NCI-H526 (cell line): Measurements from ENCODE around the gene SNCAIP.
A peak's percentile ranks its signal among the peaks of the same experiment; 100 is the strongest.

Experiments used
- DNase-seq, 2 experiments: peaks; one replicate each; lab custom pipeline; 2025; lab: John Stamatoyannopoulos, UW

SNCAIP gene

DNA sequence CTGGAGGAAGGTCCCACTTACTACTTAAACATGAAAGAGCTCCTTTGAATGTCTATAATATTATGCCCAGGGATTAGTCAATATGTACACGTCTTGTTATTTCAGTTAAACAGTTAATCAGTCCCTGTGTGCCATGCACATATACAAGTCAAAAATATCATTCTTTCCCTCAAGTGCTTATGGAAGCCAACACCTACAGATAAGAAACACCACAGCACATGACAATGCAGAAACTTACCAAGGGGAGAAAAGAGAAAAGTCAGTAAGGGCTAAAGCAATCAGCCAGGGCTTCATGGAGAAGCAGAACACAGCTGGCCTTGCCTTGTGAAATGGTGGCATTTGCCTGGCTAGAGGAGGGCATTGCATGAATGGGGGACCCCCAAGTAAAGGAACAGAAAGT lies 88.3 kb downstream of the SNCAIP start:
- DNase-seq = no peak

DNA sequence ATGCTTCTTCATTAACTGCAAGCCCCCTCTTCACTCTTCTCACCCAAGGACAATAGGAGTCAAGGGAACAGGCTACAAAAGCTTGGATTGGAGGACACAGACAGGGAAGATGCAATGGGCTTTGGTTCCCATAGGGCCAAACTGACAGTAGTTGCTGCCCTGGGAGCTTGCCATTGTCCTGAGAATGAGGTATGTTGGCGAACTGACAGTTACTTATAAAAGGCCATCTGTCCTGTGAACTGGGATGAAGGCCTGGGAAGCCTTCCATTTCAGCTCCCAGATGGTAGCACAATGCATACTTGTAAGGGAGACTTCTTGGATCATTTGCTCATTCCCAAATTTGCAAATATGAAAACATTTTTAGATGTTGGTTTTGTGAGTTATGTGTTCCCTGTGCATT lies 88.9 kb downstream of the SNCAIP start:
- no peak for DNase-seq

DNA sequence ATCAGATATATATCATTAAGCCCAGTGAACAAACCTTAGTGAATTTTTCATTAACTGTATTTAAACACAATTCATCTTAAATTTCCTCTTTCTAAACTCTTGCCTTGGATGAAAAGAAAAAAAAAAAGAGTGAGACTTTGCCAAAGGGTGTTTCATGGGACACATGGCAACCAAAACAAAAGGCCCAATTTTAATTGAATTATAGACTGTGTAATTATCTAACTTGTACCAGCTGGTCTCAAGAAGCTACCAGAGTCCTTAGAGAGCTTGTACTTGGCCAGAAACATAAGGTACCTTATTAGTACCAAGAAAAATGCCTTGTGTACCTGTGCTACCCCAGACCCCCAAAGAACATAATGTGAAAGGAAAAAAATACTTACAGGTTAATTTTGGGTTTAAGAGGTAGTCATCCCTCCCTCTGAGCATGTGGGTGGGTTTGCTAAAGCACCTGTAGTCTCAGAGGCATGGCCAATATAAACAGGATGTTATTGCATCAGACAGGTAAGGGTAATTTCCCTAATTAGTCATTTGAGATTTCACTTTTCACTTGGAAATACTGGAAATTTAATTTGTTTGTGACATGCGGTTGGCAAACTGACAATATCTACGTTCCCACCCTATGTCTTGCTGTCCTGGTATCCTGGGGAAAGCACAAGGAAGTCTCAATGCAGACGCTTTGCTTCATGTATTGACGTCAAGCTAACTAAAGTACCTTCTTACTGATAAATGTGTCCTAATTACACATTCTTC lies 90.1 kb downstream of the SNCAIP start:
- no peak for DNase-seq

DNA sequence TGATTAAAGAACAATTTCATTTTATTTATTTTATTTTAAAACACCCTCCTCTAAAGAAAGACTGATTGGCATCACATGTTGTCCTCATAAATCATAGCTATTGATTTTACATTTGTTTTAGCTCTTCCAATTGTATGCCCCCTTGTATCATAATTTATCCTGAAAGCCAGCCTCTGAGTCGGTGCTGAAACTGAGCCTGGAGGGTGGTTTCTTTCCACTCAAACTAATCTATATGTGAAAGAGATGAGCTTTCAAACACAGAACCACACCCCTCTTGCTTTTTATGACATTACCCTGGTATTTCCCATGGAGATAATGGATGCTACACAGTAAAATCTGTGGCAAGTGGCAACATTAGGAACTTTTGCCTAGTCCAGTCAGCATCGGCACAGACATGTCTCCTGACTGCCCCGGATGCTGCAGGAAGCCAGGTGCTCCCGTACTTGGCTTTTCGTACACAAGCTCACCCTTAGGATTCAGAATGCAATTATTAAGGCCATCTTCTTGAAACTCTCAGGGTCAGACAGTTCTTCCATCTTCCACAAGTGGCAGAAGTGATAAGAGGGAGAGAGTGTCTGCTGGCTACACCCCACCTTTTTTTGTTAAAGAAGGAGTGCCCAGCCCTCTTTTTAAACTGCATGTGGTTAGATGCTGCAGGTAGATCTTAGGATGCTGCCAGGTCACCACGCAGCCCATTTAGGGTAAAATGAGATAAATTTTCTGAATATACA lies 91.1 kb downstream of the SNCAIP start:
- no peak for DNase-seq

DNA sequence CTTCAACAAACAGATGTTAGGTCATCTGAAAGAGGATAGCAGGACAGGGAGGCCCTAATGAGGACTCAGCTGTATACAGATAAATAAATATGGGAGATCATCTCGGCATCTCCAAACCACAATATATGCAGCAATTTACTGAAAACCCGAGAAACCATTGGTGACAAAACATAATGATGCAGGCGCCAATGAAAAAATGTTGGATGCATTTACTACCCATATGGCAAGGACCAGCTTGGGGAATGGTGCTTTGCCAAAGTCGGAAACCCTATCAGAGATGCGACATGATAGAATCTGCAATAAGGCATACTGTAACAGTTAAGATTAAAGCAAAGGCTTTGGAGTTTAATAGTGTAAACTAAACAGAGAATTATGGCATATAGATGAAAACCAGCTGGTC lies 92.0 kb downstream of the SNCAIP start:
- DNase-seq = no peak

DNA sequence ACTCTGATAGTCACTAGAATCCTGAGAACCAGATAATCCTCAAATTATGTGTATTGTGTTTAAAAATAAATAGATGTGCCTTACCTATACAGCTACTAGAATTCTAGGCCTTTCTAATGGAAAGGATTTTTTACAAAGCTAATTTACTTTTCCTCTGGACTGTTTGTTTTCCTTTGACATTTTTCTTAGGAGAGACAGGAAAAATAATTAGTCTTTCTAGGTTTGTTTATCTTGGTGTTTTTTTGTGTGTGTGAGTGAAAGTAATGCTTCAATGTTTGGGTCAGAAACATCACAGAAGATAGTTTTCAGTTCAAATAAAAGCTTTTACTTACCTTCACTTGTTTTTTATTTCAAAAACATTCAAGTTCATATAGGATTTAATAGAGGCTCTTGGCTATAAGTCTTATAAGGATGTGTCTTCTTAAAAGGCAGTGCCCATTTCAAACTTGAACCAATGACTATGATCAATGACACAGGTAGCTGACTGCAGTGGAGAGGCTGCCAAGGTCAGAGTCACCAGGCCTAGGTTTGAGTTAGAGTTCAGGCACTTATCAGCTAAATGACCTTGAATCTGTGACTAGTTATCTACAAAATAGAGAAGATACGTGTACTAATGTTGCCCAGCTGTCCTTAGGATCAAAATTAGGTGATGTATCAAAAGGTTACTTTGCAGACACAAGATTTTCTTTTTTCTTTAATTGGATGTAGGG lies 92.8 kb downstream of the SNCAIP start:
- no peak for DNase-seq

DNA sequence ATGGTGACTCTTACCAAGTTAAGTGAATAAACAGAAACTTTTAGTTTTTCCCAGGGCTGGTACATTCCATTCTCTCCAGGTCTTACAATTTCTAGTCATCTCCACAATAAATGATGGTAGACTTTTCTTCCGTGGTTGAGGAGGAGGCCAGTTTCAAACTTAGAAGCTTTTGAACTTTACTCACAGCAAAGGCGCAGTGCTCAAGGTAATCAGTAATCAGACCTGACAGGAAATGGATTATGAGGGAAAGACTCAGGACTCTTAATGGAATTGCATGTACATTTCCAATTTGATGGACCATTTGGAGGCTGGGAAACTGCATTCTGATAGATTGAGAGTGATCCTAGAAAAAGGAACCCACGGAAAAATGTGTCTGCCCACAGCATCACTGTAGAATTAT lies 93.7 kb downstream of the SNCAIP start:
- DNase-seq = no peak

DNA sequence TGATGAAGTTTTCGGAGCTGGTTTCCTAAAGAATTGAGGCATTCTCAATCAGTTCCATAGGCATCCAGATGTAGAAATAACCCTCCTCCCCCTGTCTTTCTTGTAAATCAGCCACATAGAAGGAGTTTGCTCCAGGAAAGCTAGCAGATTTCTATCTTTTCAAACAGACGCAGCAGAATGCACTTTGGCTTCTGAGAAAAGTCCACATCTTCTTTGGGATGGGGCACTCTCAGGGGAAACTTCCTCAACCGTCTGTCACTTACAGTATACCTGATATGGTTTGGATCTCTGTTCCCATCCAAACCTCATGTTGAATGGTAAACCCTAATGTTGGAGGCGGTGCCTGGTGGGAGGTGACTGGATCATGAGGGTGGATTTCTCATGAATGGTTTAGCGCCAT lies 94.1 kb downstream of the SNCAIP start:
- no peak for DNase-seq

DNA sequence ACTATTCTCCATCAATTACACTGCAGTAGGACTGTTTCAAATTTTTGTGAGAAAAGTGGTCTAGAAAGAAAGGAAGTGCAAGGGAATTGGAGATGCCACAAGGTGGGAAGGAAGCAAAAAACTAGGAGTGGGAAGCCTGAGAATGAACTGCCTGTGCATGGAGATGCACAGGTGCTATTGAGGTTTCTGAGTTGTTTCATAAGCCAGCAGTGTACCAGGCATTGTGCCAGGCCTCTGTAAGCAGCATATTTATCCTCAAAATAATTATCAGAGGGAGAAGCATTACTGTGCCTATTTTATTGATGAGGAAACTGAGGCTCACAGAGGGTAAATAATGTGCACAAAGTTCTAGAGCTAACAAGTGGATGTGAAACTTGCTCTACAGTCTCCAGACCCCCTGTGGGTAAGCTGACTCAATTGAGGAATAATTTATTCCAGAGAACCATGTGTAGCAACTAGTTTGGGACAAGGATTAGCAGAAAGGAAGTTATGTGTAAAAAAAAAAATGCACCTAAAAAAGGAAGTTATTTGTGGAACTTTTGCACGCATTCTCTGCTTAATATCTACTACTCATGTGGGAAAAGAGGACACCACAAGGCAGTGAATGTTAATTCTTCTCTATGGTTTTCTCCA lies 96.7 kb downstream of the SNCAIP start:
- DNase-seq = no peak

DNA sequence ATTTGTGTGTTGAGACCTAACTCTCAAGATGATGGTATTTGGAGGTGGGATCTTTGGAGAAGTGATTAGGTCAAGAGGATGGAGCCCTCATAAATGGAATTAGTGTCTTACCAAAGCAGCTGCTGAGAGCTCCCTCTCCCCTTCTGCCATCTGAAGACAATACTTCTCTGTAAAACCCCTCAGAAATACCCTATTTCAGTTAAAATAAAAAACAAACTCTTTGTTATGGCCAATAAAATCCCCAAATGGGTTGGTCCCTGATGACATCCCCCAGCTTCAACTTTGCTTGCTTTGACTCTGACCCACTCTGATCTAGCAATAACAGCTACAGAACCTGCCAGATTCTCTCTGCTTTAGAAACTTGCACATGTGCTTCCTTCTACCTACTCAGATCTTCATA lies 100.9 kb downstream of the SNCAIP start:
- no peak for DNase-seq

DNA sequence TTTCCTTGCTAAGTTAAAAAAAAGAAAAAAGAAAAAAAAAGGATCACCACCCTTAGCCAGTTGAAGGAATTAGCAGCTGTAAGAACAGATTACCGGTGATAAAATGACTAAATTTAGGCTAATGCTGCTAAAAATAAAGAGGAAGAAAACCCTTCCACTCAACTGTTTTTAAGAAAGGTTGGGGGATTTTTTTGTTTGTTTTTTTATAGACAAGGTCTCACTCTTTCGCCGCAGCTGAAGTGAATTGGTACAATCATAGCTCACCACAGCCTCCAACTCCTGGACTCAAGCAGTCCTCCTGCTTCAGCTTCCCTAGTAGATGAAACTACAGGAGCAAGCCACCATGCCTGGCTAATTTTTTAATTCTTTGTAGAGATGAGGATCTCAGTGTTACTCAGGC lies 101.7 kb downstream of the SNCAIP start:
- no peak for DNase-seq

DNA sequence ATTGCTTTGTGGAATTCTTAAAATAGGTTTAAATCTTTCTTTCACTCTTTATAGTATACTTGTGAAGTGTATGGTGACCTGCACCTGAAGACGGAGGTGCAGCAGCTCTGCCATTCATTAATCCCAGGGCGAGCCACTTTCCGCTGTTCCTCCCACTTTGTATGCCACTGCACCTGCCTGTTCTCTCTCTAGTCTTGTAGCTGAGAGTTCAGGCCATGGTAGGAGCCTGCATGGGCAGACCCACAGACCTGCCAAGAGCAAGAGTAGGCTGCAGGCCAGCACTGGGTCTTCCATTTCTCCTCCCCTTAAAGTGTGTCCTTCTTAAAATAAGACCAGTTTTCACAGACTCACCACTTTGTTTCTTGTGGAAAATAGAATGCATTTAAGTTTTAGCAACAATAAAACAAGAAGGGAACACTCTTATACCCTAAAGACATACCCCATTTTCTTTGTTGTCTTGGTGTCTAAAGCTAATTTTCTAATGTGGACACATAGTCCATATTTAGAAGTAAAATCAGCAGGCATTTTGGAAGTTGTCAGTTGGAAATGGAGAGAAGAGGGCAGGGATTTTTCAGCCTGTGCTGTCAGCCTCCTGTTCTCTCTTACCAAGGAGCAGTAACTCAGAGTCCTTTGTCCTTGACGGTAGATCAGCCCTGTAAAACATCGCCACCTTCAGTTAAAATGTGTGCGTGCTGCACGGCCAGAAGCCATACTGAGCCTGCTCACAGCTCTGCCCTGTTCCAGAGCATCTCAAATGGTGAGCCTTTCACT lies 103.2 kb downstream of the SNCAIP start:
- peak; percentile 40 to 75 for DNase-seq

DNA sequence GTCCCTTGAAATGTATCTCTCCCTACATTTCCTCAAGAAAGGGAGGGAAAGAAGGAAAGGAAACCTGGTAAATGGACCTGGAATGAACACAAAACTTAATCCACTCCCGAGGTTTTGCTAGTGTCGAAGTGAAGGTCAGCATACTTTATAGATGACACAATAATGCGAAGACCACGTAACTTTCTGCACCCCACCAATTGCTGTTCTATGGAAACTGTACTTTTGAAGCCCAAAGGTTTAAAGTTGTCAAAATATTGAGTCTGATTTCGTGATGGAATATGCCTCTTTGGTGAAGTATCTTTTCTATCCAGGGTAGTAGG lies 103.7 kb downstream of the SNCAIP start:
- no peak for DNase-seq

DNA sequence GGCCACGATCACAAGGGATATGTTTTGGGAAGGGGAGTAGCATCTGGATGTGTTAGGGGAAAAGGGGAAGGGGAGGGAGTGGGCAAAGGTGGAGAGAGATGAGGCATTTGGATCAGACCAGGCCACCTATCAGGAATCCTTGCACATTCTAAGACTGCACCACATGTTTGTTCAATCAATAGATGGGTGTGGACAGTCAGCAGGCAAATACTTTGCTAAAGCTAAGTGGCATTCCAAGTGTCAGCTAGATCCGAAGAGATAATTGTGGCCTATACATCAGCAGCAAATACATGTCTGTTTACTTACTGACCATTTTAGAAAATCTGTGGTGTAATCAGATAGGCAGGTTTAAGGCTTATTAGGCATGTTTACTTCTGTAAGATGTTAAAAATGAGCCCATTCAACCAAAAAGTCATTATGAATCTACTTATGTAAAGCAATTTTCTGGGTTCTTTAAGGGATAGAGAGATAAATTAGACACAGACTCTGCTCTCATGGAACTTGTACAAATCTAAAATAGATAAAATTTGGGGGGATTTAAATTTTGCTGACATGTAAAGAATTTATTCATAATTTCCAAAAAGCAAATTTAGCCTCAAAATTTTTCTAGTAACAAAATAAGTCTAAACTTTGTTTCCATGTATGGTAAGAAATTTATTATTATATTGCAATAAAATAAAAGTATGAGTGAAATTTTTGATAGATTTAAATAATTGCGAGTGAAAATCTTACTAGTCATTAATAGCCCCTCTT lies 107.3 kb downstream of the SNCAIP start:
- DNase-seq = peak in 1 of 2 experiments; percentile 4

DNA sequence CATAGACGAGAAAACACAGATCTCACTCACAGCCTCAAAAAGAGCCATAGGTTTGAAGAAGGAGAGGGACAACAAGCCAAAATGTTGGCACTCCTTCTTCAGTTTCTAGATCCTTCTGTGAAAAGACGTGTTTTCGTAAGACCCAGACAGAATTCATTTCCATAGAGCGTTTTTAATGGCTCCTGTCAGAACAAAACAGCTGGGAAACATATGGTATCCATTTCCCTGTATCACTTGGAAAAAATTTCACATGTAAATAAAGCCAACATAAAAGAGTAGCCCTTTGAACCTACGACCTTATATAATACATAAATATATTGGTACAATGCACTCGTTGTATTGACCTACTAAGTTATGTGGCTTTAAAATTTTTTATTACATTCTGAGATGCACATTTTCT lies 108.1 kb downstream of the SNCAIP start:
- peak in 1 of 2 experiments; percentile 21 for DNase-seq

DNA sequence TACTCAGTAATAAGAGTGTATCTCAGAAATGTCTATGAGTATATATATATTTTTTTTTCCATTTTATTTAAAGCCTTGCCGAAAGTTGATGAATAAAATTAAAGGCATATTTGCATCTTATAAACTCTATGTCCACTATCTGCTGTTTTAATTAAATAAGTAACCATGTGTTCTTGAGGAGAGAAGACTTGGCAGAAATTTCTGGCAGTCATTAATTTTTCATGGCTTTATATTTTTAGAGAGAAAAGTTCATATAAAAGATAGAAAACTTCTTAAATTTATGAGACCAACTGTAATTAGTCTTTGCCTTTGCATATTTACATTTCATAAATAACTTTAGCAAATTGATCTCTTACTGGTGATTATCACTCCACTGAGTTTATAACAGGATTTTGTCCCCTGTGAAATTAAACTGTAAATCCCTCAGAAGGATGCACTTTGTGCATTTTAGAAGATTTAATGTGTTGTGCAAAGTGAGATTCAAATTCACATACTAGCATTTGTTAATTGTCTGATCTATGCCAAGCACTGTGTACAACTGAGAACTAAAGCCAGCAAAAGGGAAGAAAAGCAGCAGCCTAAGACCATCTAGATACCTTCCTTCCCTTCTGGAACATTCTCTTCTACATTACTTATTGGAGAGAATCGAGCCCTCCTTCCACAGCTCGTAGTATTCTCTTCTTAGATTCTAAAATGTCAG lies 108.7 kb downstream of the SNCAIP start:
- DNase-seq = no peak

DNA sequence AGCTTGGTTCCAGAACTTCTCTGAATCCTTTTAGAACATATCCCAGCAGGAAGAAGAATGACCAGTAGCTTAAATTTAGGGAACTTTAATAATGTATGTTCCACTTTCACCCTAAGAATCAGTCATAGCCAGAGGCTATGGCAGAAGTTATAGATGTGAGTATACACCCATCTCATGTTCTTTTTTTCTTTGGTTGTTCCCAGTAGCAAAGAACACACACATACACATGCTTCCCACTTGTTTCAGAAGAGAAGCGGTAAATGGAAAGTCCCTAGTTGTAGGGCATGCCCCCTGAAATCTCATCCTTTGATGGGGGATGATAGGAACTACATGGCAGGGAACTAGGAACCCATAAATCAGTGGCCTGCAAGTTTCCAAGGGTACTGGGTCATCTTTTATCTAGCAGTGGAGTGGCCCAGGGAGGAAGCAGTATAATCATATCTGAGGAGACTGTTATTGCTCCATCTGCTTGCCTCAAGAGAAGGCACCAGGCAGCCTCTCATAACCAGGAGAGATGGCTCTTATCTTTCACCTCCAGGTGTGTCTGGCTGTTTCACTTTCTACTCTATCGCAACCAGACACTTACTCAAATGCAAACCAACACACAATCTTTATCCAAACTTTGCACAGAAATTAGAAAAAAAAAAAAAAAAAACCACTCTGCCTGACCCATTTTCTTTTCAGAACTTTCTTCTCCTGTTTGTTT lies 109.5 kb downstream of the SNCAIP start:
- no peak for DNase-seq

DNA sequence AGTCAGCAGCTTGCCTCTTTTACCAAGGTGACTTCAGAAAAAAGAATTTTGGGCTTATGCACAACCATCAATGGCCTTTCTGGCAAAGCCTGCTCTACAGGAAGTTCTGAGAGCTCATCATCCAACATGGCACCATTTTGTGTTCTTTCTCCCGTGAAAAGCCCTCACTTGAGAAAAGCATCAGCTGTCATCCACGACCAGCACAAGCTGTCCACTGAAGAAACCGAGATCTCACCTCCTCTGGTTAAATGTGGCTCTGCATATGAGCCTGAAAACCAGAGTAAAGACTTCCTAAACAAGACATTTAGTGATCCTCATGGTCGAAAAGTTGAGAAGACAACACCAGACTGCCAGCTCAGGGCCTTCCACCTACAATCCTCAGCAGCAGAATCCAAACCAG lies 111.2 kb downstream of the SNCAIP start:
- no peak for DNase-seq

DNA sequence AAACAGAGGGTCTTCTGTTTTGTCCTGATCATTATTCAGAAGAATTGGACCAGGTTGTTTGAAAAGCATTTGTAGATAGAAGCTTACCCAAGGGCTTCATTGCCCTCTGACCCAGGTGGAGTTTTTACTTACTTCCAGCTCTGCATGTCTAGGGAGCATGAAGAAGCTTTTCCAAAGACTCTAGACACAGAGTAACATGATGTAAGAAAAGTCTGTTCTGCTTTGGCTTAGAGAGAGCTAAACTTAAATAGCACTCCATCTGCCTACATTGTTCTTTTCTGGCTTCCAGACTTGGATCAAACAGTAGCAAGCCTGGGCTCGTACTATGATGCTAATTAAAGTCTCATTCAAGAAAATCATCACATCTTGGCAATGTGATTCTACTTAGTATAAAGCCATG lies 112.1 kb downstream of the SNCAIP start:
- DNase-seq = no peak

DNA sequence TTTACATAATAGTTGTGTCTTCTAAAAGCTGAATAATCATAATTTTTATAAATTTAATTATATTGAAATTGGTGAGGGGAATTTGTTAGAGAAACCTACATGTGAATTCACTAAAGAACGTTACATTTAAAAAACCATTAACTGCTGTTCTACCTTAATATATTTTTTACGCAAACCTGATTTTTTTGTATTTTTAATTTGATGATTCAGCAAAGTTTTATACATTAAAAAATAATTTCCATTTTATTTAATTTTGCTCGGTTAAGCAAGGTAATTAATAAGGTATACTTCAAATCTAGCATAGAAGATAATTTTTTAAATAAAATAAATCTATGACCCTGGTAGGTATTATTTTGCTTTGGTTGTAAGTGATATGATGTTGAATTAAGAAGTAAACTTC lies 114.3 kb downstream of the SNCAIP start:
- DNase-seq = no peak
